GM21423 (cell line): Measurements from ENCODE around the gene GART.
"Not testable (repeated sequence)": the region's sequence is repeated elsewhere in the genome, so short reads cannot be mapped to it uniquely, and the experiment has no call there.

Experiments used
- ATAC-seq: cut with Tn5 transposase; IDR thresholded peaks from one replicate; pipeline ENCODE4 v1.9.1; 2021; ENCODE audit warnings: mild to moderate bottlenecking, moderate library complexity; ENCODE audit not compliant: unreplicated experiment

GART gene

DNA sequence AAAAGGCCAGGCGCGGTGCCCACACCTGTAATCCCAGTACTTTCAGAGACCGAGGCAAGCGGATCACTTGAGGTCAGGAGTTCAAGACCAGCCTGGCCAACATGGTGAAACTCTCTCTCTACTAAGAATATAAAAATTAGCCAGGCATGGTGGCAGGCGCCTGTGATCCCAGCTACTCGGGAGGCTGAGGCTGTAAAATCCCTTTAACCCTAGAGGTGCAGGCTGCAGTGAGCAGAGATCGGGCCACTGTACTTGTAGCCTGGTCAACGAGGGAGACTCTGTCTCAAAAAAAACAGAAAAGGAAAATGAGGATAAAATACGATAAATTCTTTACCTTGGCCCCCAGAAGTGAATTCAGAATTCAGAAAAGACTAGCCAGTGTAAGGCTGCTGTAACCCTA lies 63.7 kb downstream of the GART start:
- ATAC-seq = no peak

- no peak for ATAC-seq
Measured at GRCh38 chr21:33477066-33477465, 64.9 kb downstream of the GART start.

DNA sequence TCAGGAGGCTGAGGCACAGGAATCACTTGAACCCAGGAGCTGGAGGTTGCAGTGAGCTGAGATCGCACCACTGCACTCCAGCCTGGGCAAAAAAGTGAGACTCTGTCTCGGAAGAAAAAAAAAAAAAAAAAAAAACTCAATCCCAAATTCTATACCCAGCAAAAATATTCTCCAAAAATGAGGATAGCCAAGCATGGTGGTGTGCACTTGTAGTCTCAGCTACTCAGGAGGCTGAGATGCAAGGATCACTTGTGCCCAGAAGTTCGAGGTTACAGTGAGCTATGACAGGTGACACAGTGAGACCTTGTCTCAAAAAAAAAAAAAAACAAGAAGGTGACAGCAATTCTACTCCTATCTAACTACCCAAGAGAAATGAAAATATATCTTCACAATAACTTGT lies 68.6 kb downstream of the GART start:
- ATAC-seq = no peak

GRCh38 chr21:33470701-33471100 lies 71.2 kb downstream of the GART start:
- ATAC-seq = no peak

DNA sequence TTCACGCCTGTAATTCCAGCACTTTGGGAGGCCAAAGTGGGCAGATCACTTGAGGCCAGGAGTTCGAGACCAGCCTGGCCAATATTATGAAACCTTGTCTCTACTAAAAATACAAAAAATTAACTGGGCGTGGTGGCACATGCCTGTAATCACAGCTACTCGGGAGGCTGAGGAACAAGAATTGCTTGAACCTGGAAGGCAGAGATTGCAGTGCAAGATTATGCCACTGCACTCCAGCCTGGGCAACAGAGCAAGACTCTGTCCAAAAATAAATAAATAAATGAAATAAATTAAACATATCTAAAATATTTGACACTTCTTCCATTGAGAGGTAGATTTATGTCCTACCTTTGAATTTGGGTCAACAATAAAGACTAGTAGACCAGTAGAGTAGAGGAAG lies 72.7 kb downstream of the GART start:
- ATAC-seq = not testable (repeated sequence)

DNA sequence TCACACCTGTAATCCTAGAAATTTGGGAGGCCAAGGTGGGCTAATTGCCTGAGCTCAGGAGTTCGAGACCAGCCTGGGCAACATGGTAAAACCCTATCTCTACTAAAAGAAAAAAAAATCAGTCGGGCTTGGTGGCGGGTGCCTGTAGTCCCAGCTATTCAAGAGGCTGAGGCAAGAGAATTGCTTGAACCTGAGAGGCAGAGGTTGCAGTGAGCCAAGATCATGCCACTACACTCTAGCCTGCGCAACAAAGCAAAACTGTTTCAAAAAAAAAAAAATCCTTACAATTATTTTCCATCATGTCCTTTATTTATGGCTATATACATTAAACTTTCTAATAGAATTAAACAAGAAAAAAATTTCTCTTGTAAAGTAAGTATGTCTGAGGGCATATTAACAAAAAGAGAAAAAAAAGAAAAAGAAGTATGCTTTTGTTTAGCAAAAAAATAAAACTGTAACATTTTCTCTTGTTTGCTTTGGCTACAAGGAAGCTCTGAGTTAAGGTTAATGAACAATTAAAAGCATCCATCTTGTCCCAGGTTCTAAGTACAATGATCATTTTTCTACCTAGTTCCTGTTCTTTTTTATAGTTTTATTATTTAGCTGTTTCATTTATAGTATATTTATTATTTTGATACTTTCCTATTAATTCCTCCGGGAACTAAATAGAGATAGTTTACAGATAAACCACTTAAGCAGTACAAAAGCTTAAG lies 80.2 kb downstream of the GART start:
- ATAC-seq = no peak

DNA sequence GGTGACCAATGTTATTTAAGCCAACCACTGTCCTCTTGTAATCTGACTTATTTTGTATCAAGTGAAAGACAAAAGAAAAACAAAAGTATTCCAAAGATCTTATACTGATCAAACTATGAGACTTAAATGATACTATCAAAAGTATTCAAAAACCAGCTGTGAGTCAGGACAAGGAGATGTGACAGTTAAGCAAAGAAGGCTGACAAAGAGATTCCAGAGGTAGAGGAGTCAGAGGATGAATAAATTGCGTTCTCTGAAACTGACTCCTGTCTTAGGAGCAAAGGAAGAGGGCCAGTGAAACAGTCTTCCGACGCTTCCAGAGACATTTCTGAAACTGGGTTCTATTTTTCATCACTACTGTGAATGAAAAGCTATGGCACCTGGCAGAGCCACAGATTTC lies 83.1 kb downstream of the GART start:
- no peak for ATAC-seq

- ATAC-seq = no peak
Measured at GRCh38 chr21:33455686-33456446, 86.1 kb downstream of the GART start.
